ENCODE results near the gene CASP10.
"Not testable (repeated sequence)": the region's sequence is repeated elsewhere in the genome, so short reads cannot be mapped to it uniquely, and the experiment has no call there.

CASP10 gene

GRCh38 chr2:201154615-201155399 is 28.1 kb upstream of the CASP10 start:
- no peak for DNase-seq

DNA sequence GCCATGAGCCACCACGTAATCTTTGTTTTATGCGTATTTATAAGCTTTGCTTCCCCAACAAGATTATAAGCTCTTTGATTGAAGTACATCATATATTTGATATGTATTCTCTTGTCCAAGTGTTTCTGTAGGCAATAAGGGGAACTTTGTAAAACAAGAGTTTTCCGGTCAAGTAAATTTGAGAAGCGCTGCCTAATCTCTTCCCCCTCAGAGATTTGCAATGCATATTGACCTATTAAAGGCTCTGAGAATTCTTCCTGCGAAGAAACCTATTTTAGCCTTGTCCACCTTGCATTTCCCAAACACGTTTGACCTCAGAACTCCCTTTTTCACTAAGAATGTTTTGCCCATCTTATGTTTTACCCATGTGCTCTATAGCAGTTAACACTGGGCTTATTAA is 26.9 kb upstream of the CASP10 start:
- DNase-seq: no peak

DNA sequence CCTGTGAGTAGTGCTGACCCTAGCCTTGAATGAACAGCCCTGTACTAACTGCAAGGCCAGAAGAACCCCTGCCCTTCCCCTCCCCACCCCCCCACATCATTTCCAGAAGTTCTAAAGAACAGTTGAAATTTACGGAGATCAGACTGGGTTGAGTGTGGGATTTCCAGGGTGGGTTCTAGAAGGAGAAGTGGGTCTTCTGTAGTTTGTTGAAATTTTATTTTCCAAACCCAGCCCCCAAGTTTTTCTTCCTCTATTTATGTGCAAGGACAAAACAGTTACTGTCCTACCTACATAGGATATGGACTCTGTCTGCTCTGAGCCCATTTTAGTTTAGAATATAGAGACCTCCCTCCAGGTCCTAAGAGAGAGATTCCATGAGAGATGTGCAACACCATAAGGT is 26.3 kb upstream of the CASP10 start:
- DNase-seq: no peak

- no peak for DNase-seq
Observed at GRCh38 chr2:201157694-201158093, 25.2 kb upstream of the CASP10 start.

GRCh38 chr2:201158111-201158929 is 24.6 kb upstream of the CASP10 start:
- no peak for DNase-seq

GRCh38 chr2:201164166-201164565 is 18.8 kb upstream of the CASP10 start:
- DNase-seq: no peak

DNA sequence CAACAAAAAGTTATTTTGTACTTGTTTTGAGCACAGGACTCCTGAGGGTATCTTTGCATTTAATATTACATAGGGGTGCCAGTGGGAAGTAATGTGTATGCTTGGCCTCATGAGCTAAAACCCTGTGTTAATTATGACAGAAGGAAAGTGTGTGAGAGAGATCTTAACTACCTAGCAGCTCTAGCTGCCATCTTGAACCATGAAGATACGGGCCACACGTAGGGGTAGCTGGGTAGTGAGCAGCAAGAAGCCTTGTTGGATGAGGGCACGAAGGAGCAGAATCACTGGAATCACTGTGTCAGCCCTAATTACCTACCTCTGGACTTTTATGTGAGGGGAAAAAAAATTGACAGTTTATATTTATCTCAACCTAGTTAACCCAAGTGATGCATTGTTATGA is 15.4 kb upstream of the CASP10 start:
- DNase-seq: no peak

DNA sequence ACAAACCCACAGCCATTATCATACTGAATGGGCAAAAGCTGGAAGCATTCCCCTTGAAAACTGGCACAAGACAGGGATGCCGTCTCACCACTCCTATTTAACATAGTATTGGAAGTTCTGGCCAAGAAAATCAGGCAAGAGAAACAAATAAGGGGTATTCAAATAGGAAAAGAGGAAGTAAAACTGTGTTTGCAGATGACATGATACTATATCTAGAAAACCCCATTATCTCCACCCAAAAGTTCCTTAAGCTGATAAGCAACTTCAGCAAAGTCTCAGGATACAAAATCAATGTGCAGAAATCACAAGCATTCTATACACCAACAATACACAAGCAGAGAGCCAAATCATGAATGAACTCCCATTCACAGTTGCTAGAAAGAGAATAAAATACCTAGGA is 14.4 kb upstream of the CASP10 start:
- not testable (repeated sequence) for DNase-seq

DNA sequence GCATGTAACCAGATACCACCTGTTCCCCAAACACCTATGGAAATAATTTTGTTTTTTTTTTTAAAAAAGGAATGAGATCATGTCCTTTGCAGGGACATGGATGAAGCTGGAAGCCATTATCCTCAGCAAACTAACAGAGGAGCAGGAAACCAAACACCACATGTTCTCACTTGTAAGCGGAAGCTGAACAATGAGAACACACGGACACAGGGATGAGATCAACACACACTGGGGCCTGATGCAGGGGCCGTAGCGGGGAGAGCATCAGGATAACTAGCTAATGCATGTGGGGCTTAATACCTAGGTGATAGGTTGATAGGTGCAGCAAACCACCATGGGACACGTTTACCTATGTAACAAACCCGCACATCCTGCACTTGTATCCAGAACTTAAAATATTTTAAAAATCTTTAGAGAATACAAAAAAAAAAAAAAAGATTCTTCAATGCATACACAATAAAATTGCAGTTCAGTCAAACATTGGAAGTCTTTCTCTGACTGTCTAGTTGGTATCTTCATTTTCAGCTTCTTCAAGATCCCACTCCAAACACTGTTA is 11.6 kb upstream of the CASP10 start:
- no peak for DNase-seq

GRCh38 chr2:201172279-201172678 is 10.7 kb upstream of the CASP10 start:
- DNase-seq: no peak

GRCh38 chr2:201174687-201175086 is 8.3 kb upstream of the CASP10 start:
- DNase-seq: no peak

DNA sequence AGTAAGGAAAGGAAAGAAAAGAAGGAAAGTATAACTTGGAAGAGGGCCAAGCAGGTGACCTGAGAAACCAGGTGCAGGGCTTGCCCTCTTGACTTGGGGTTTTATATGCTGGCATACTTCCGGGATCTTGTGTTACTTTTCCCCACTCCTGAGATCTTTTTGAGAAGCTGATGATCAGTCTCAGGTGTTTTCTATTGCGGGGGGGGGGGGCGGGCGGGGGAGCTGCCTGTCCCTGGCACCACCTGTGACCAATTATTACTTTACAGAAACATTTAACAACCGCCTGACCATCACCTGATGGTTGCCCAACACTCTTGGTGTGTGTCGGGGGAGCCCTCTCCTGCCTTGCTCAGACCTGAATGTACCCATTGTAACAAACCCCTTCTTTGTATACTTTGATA is 6.9 kb upstream of the CASP10 start:
- DNase-seq: no peak

DNA sequence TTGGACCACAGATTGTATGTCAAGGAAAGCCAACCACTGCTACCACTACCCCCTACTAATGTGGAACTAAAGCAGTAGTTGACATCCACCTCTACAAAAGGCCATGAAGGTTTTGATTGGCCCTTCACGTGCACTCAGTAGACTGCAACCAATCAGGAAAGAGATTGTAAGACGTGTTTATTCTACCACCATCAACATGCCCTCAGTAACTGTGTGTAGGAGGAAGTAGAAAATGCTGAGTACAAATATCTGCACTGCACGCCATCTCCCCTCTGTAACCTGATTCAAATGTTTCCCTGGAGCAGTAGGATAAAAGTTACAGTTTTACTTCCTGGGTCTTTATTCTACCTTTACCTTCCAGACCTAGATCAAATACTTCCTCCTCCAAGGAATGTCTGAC is 2.9 kb upstream of the CASP10 start:
- DNase-seq: no peak

GRCh38 chr2:201183365-201183727 is 405 bp downstream of the CASP10 start:
- DNase-seq: no peak

DNA sequence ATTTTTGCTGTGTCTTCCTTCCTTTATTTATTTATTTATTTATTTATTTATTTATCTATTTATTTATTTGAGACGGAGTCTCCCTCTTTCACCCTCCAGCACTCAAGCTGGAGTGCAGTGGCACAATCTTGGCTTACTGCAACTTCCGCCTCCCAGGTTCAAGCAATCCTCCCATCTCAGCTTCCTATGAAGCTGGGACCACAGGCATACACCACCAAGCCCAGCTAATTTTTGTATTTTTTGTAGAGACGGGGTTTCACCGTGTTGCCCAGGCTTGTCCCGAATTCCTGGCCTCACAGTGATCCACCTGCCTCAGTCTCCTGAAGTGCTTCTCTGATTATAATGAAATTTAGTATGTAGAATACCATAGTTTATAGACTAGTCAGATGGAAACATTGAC is 894 bp downstream of the CASP10 start:
- DNase-seq: not testable (repeated sequence)

DNA sequence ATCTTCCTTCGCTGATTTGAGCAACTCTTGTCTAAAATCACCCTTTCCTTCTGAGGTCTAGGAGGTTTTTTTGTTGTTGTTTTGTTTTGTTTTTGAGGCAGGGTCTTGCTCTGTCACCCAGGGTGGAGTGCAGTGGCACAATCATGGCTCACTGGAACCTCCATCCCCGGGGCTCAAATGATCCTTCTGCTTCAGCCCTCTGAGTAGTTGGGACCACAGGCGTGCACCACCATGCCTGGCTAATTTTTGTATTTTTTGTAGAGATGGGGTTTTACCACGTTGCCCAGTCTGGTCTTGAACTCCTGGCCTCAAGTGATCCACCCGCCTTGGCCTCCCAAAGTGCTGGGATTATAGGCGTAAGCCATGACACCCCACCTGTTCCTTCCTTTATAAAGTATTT is 1.3 kb downstream of the CASP10 start:
- not testable (repeated sequence) for DNase-seq

DNA sequence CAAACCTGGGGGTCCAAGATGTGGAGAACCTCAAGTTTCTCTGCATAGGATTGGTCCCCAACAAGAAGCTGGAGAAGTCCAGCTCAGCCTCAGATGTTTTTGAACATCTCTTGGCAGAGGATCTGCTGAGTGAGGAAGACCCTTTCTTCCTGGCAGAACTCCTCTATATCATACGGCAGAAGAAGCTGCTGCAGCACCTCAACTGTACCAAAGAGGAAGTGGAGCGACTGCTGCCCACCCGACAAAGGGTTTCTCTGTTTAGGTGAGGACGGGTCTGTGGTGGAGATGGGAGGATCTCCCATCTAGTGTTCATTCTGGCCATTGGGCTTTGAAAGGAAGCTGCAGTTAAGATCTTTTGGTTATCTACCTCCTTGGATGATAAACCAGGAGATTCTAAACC is 2.9 kb downstream of the CASP10 start:
- DNase-seq: no peak

DNA sequence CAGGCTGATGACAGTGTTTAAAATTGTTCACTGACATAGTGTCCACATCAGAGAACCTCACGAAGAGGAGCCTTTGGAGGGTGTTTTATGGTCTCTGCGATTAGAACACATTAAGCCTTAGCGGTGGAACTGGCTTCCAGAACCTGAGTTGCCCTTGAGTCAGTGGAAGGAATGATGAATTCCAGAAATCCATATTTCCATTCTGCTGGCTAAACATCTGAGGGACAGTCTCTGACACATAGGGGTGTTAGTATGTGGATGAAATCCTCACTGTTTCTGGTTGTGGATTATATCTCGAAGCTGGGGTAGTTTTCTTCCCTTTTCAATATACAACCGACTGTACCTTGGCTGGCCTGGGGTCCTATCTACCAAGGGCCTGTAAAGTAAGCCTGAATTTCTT is 4.0 kb downstream of the CASP10 start:
- no peak for DNase-seq

DNA sequence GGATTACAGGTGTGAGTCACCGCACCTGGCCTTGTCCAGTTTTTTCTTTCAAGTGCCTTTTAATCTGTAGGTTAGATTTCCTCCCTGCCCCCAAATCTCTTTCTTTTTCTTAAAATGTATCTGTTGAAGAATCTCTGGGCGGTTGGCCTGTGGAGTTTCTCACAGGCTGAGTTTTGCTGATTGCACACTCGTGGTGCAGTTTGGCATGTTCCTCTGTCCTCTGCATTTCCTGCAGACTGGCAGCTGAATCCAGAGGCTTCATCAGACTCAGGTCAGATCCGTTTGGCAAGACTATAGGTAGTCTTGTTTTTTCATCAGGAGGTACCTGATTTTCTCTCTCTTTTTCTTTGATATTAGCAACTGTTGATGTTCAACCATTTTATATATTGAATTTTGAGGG is 5.5 kb downstream of the CASP10 start:
- no peak for DNase-seq

DNA sequence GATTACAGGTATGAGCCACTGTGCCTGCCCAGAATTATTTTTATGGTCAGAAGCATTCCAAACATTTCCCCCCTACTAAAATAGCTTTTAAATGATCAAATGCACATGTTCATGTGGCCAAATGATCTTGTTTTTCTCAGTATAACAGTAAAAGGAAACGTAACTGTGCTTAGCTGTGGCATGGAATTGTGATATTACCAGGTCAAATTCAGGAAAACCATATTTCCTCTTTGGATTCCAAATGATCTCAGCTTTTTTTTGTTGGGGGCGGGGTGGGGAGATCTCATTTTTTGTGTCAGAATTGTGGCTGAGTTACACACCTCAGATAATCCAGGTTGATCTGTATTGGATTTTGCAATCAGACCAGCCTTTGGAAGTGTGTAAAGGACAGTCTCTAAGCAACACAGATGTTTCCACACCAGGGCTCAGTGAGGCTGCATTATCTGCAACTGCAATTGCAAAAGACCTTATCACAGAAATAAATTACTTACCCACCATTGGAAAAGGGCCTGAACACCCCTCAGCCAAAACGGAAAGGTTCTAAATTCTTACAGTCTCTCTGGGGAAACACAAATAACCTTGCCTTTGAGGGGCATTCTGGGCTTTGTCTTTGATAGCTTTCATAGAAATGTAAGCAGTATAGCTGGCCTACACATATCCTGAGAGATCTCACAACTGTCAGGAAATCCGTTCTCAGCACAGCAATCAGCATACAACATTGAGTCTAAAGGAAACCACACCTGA is 8.4 kb downstream of the CASP10 start:
- no peak for DNase-seq

DNA sequence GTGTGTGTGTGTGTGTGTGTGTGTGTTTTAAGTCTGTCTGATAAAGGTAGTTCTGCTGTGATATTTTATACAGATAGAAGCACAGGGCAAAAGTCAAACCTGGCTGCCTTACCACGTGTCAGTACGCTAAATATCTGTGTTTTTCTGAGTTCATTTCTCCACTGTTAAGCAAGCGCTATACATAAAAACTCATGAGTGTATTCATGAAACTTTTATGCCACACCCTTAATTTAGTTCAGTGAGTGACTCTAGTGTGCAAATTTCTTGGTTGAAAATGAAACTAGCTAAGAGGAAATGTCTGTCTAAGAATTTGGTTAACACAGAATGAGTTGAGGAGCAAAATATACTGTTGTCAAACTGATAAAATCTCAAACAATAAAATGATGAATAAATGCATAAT is 11.2 kb downstream of the CASP10 start:
- DNase-seq: no peak

DNA sequence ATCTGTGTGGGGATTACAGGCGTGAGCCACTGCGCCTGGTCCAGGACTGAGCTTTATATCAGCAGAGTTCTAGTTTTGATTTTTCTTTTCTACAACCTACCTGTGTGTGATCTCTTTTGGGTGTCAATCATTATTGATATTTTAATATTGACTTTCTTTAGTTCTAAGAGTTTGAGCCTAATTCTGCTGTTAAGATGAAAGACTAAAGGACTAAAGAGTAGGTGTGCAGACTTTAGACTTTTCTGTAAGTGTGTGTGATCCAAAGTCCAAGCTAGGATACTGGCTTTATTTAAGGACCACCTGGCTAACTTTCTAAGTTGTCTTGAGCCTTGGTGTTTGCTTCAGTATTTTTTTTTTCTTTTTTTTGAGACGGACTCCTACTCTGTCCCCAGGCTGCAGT is 12.4 kb downstream of the CASP10 start:
- DNase-seq: no peak

GRCh38 chr2:201196003-201196402 is 13.1 kb downstream of the CASP10 start:
- no peak for DNase-seq

- no peak for DNase-seq
Observed at GRCh38 chr2:201196803-201197202, 13.9 kb downstream of the CASP10 start.
